GM19099 (cell line): ENCODE results near the gene KLK15.
A peak's percentile ranks its signal among the peaks of the same experiment; 100 is the strongest.

Experiments used
- POLR2A ChIP-seq: IDR thresholded peaks from 3 replicates; pipeline ENCODE4 v1.6.1; 2011; ENCODE audit warnings: low read depth; ENCODE audit not compliant: insufficient read length; ENCODE audit errors: extremely low read depth

The KLK15 gene

GRCh38 chr19:50832666-50833065 lies 708 bp downstream of the KLK15 start:
- TF ChIP-seq POLR2A: no peak

- no peak for TF ChIP-seq POLR2A
These were observed 2.4 kb downstream of the KLK15 start for GRCh38 chr19:50831026-50831396.

- TF ChIP-seq POLR2A: no peak
These were observed 2.9 kb downstream of the KLK15 start for GRCh38 chr19:50830266-50831025.

- no peak for TF ChIP-seq POLR2A
These were observed 3.6 kb downstream of the KLK15 start for GRCh38 chr19:50829801-50830200.

GRCh38 chr19:50827476-50827875 lies 5.9 kb downstream of the KLK15 start:
- no peak for TF ChIP-seq POLR2A

GRCh38 chr19:50826492-50827240 lies 6.7 kb downstream of the KLK15 start:
- no peak for TF ChIP-seq POLR2A

- no peak for TF ChIP-seq POLR2A
These were observed 9.9 kb downstream of the KLK15 start, which contains the start of gene KLK1 for GRCh38 chr19:50823389-50824042. KLK1 (minus strand) TSS chr19:50823787; CDS start chr19:50823748, 39 bp downstream.

- TF ChIP-seq POLR2A: no peak
These were observed 10.6 kb downstream of the KLK15 start for GRCh38 chr19:50822661-50823208.

- TF ChIP-seq POLR2A: no peak
These were observed 11.8 kb downstream of the KLK15 start for GRCh38 chr19:50821622-50822021.

GRCh38 chr19:50821248-50821612 lies 12.1 kb downstream of the KLK15 start:
- TF ChIP-seq POLR2A: no peak

- peak; percentile 44 for TF ChIP-seq POLR2A
These were observed 12.7 kb downstream of the KLK15 start for GRCh38 chr19:50820549-50821247.

GRCh38 chr19:50820086-50820485 lies 13.3 kb downstream of the KLK15 start:
- no peak for TF ChIP-seq POLR2A

GRCh38 chr19:50819636-50820035 lies 13.7 kb downstream of the KLK15 start:
- TF ChIP-seq POLR2A: no peak

- no peak for TF ChIP-seq POLR2A
These were observed 14.4 kb downstream of the KLK15 start for GRCh38 chr19:50818859-50819472.
